ENCODE results near the gene POLR1E.

POLR1E gene

DNA sequence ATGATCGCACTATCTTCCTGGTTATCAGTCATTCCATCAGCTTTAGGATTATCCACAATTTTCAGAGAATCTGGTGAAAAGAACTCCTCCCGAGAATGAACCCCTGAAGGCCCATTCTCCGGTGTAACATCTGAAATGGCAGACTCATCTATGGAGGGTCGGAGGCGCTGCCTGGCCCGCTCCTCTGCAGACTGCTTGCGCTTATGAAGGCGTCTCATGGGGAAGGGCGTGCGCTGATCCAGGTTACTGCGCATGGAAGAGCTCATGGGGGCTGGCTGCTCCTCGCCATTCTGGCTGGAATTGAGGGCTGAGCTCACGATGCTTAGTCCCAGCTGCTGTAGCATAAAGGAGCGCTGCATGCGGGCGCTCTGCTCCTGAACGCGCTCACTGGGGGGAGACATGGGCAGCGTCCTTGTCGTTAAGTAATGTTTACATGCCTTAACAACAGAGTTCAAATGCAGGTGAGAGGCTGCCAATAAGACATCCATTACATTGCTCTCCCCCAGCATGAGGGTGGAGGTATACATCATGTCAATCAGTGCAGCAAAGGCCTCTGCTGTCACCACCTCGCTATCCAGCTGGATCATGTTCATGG is 43.9 kb upstream of the POLR1E start:
- no peak overlapping the region for H3K4me3 ChIP-seq (ENCODE audit: low read depth, low read length)
- no peak for TF ChIP-seq MYC (IDR thresholded peaks at IDR 0.05; ENCODE audit: low read depth, low read length)
- TF ChIP-seq, protein P1, sequence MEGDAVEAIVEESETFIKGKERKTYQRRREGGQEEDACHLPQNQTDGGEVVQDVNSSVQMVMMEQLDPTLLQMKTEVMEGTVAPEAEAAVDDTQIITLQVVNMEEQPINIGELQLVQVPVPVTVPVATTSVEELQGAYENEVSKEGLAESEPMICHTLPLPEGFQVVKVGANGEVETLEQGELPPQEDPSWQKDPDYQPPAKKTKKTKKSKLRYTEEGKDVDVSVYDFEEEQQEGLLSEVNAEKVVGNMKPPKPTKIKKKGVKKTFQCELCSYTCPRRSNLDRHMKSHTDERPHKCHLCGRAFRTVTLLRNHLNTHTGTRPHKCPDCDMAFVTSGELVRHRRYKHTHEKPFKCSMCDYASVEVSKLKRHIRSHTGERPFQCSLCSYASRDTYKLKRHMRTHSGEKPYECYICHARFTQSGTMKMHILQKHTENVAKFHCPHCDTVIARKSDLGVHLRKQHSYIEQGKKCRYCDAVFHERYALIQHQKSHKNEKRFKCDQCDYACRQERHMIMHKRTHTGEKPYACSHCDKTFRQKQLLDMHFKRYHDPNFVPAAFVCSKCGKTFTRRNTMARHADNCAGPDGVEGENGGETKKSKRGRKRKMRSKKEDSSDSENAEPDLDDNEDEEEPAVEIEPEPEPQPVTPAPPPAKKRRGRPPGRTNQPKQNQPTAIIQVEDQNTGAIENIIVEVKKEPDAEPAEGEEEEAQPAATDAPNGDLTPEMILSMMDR (IDR thresholded peaks at IDR 0.05; ENCODE audit: low read depth, low read length): no peak
- TF ChIP-seq, protein P2, sequence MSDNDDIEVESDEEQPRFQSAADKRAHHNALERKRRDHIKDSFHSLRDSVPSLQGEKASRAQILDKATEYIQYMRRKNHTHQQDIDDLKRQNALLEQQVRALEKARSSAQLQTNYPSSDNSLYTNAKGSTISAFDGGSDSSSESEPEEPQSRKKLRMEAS (IDR thresholded peaks at IDR 0.05; ENCODE audit: low read depth, low read length): no peak
- no peak for TF ChIP-seq POLR2A (IDR thresholded peaks at IDR 0.05; ENCODE audit: extremely low read depth, insufficient read length)
- DNase-seq (ENCODE audit: low read depth): no peak

DNA sequence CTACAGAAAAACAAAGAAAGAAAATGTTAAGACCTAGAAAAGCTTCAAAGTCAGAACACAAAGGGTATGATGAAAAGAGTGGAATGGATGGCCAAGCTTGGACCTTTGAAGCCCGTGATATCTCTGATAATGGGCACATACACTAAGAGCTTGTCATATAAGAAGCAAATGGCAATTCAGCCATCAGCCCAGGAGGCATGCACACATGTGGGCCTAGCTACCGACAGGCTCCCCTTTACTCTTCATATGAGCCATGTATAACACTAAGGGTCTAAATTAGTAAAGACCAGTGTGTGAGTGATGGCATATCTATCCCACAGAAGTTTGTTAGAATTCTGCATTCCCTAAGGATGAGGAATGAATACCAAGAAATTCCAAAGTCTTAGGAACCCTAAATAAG is 43.2 kb upstream of the POLR1E start:
- TF ChIP-seq, protein P1 (IDR thresholded peaks at IDR 0.05; ENCODE audit: low read depth, low read length): no peak
- no peak for TF ChIP-seq MYC (IDR thresholded peaks at IDR 0.05; ENCODE audit: low read depth, low read length)
- TF ChIP-seq, protein P2 (IDR thresholded peaks at IDR 0.05; ENCODE audit: low read depth, low read length): no peak
- no peak for TF ChIP-seq POLR2A (IDR thresholded peaks at IDR 0.05; ENCODE audit: extremely low read depth, insufficient read length)
- H3K4me3 ChIP-seq (ENCODE audit: low read depth, low read length): no peak overlapping the region
- DNase-seq (ENCODE audit: low read depth): no peak

DNA sequence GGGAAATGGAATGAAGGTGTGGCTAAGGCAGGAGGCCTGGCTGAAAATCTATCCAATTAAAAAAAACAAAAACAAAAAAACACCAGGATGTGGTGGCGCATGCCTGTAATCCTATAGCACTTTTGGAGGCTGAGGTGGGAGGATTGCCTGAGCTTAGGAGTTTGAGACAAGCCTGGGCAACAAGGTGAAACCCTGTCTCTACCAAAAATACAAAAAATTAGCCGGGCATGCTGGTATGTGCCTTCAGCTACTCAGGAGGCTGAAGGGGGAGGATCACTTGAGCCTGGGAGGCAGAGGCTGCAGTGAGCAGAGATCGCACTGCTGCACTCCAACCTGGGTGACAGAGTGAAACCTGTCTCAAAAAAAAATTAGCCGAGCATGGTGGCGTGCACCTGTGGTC is 42.2 kb upstream of the POLR1E start:
- TF ChIP-seq, protein P2 (IDR thresholded peaks at IDR 0.05; ENCODE audit: low read depth, low read length): no peak
- TF ChIP-seq MYC (IDR thresholded peaks at IDR 0.05; ENCODE audit: low read depth, low read length) (no peak), POLR2A (IDR thresholded peaks at IDR 0.05; ENCODE audit: extremely low read depth, insufficient read length) (no peak)
- TF ChIP-seq, protein P1 (IDR thresholded peaks at IDR 0.05; ENCODE audit: low read depth, low read length): no peak

DNA sequence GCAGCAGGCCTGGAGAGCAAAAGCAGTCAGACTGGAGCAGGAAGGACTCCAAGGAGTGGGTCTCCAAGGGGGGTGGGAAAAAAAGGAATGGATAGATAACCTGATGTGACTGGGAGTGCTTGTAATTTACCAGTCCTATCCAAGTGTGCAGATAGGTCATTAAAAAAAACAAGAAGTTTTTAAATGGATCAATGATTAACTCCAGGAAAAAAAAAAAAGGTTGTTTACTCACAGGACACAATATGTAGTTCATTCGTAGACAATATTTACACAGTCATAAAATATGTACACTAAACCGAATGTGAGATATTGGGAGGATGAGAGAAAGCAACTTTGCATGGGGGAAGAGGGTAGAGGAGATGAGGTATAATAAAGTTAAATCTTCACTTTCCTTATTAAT is 40.9 kb upstream of the POLR1E start:
- TF ChIP-seq, protein P1 (IDR thresholded peaks at IDR 0.05; ENCODE audit: low read depth, low read length): no peak
- TF ChIP-seq POLR2A (IDR thresholded peaks at IDR 0.05; ENCODE audit: extremely low read depth, insufficient read length) (no peak), MYC (IDR thresholded peaks at IDR 0.05; ENCODE audit: low read depth, low read length) (no peak)
- TF ChIP-seq, protein P2 (IDR thresholded peaks at IDR 0.05; ENCODE audit: low read depth, low read length): no peak
- no peak overlapping the region for H3K4me3 ChIP-seq (ENCODE audit: low read depth, low read length)
- no peak for DNase-seq (ENCODE audit: low read depth)

More for the DNA sequence above, 42.2 kb upstream of the POLR1E start:
- H3K4me3 ChIP-seq (ENCODE audit: low read depth, low read length): no peak overlapping the region
- no peak for DNase-seq (ENCODE audit: low read depth)

DNA sequence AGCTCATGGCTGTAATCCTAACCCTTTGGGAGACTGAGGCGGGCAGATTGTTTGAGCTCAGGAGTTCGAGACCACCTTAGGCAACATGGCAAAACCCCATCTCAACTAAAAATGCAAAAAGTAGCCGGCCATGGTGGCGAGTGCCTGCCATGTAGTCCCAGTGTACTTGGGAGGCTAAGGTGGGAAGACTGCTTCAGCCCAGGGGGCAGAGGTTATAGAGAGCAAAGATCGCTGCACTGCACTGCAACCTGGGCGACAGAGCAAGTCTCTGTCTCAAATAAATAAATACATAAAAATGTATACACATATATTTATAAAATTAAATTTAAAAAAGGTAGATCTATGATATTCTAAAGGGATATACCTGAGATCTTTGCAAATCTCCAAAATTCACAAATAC is 39.9 kb upstream of the POLR1E start:
- TF ChIP-seq, protein P2 (IDR thresholded peaks at IDR 0.05; ENCODE audit: low read depth, low read length): no peak
- TF ChIP-seq MYC (IDR thresholded peaks at IDR 0.05; ENCODE audit: low read depth, low read length): no peak
- TF ChIP-seq POLR2A (IDR thresholded peaks at IDR 0.05; ENCODE audit: extremely low read depth, insufficient read length): no peak
- TF ChIP-seq, protein P1 (IDR thresholded peaks at IDR 0.05; ENCODE audit: low read depth, low read length): no peak
- DNase-seq (ENCODE audit: low read depth): no peak
- no peak overlapping the region for H3K4me3 ChIP-seq (ENCODE audit: low read depth, low read length)

Data from NB4 (cell line).